ENCODE measurements around the gene ROBO2. TPM values are rescaled to one million over a fixed set of nuclear protein-coding genes. Genes with fewer than 3 reads are reported as not detected.

Gene ROBO2
- total and polyA plus RNA-seq, 2 experiments from 2014 or later, result 1.2 to 14.3 TPM

- Histone ChIP-seq H3K4me2 (no peak overlapping the region), H3K79me2 (no peaks in the 10 kb centered on the region), H4K20me1 (ENCODE audit: insufficient read depth, poor library complexity, severe bottlenecking) (no peaks in the 10 kb centered on the region), H3K4me1 (ENCODE audit: insufficient read depth) (no peaks in the 10 kb centered on the region), H3K27me3 (no peaks in the 10 kb centered on the region), H3K4me3 (no peak overlapping the region), H3K36me3 (replicated peaks; ENCODE audit: insufficient read depth, low read depth) (no peaks in the 10 kb centered on the region), H3K27ac (no peak overlapping the region), H3K9me3 (ENCODE audit: low read depth) (no peaks in the 10 kb centered on the region), H2AFZ (no peak overlapping the region), H3K9me2 (replicated peaks; ENCODE audit: insufficient read depth) (no peaks in the 10 kb centered on the region)
- TF ChIP-seq EZH2phosphoT487 (IDR thresholded peaks at IDR 0.05; ENCODE audit: low read depth, severe bottlenecking, unreplicated experiment) (no peak), EZH2 (IDR thresholded peaks at IDR 0.05; ENCODE audit: borderline replicate concordance) (no peak)
- TF ChIP-seq, protein P1, sequence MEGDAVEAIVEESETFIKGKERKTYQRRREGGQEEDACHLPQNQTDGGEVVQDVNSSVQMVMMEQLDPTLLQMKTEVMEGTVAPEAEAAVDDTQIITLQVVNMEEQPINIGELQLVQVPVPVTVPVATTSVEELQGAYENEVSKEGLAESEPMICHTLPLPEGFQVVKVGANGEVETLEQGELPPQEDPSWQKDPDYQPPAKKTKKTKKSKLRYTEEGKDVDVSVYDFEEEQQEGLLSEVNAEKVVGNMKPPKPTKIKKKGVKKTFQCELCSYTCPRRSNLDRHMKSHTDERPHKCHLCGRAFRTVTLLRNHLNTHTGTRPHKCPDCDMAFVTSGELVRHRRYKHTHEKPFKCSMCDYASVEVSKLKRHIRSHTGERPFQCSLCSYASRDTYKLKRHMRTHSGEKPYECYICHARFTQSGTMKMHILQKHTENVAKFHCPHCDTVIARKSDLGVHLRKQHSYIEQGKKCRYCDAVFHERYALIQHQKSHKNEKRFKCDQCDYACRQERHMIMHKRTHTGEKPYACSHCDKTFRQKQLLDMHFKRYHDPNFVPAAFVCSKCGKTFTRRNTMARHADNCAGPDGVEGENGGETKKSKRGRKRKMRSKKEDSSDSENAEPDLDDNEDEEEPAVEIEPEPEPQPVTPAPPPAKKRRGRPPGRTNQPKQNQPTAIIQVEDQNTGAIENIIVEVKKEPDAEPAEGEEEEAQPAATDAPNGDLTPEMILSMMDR (IDR thresholded peaks at IDR 0.05; ENCODE audit: poor library complexity), result no peak
- DNase-seq (ENCODE audit: low spot score), result no peak
- 91% methylated on average over 11 of the region's 11 CpGs for WGBS (ENCODE audit: low lambda C conversion rate, missing lambda C conversion rate)
These were observed 164.9 kb downstream of the ROBO2 start for GRCh38 chr3:77204788-77205187.

DNA sequence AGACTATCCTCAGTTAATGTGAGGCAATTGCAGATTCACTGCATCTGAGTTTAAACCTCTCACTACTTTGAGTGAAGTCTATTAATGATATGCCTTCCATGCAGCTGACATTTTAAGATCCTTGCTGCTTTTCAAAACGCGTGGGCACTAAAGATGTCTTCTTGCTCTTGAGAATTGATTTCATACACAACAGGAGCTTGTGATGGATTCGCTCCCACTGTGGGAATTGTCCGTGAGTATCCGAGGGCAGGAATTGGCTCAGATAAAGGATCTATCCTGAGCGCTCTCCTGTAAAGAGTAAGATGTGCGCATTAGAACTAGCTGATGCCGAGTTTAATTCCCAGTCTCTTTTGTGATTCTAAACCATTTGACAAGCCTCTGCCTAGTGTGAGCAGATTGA, 167.9 kb downstream of the ROBO2 start:
- no peaks in the 10 kb centered on the region for H3K9me3 ChIP-seq (ENCODE audit: low read depth)
- WGBS (ENCODE audit: low lambda C conversion rate, missing lambda C conversion rate), result 96% methylated on average over 8 of the region's 8 CpGs

DNA sequence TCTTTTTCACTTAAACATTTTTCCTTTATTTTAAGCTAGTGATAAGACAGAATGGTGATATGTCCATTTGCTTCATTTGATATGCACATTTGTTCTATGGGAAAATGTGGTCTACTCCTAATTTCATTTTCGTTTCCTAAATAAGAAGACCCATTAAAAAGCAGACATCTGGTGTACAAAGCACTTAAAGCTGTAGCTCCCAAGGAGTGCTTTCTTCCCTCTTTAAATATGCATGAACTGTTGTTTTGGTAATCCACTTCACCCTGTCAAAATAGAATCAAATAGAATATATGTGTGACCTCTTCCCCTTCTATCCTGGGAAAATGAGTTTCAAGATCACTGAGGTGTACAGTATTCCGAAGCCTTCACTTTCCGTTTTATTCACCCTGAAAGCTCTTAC, 182.8 kb downstream of the ROBO2 start:
- H2AFZ ChIP-seq, result no peak overlapping the region
- H3K4me2 ChIP-seq, result no peak overlapping the region
- H3K9me2 ChIP-seq (replicated peaks; ENCODE audit: insufficient read depth), result no peaks in the 10 kb centered on the region
- no peaks in the 10 kb centered on the region for H3K36me3 ChIP-seq (replicated peaks; ENCODE audit: insufficient read depth, low read depth)
- TF ChIP-seq, protein P1 (IDR thresholded peaks at IDR 0.05; ENCODE audit: poor library complexity), result no peak
- TF ChIP-seq EZH2 (IDR thresholded peaks at IDR 0.05; ENCODE audit: borderline replicate concordance), result no peak
- TF ChIP-seq EZH2phosphoT487 (IDR thresholded peaks at IDR 0.05; ENCODE audit: low read depth, severe bottlenecking, unreplicated experiment), result no peak
- H3K4me1 ChIP-seq (ENCODE audit: insufficient read depth), result peaks cover 3% of the 10 kb centered on the region
- no peak overlapping the region for H3K4me3 ChIP-seq
- no peaks in the 10 kb centered on the region for H4K20me1 ChIP-seq (ENCODE audit: insufficient read depth, poor library complexity, severe bottlenecking)
- DNase-seq (ENCODE audit: low spot score), result no peak
- 92% methylated on average over 3 of the region's 3 CpGs for WGBS (ENCODE audit: low lambda C conversion rate, missing lambda C conversion rate)
- H3K79me2 ChIP-seq, result no peaks in the 10 kb centered on the region
- H3K27ac ChIP-seq, result no peak overlapping the region
- H3K27me3 ChIP-seq, result no peaks in the 10 kb centered on the region
- no peaks in the 10 kb centered on the region for H3K9me3 ChIP-seq (ENCODE audit: low read depth)

More for the DNA sequence above, 167.9 kb downstream of the ROBO2 start:
- Histone ChIP-seq H3K36me3 (replicated peaks; ENCODE audit: insufficient read depth, low read depth) (no peaks in the 10 kb centered on the region), H2AFZ (no peak overlapping the region), H3K4me3 (no peak overlapping the region), H3K79me2 (no peaks in the 10 kb centered on the region), H3K27me3 (no peaks in the 10 kb centered on the region), H3K9me2 (replicated peaks; ENCODE audit: insufficient read depth) (no peaks in the 10 kb centered on the region), H3K4me1 (ENCODE audit: insufficient read depth) (no peaks in the 10 kb centered on the region), H4K20me1 (ENCODE audit: insufficient read depth, poor library complexity, severe bottlenecking) (no peaks in the 10 kb centered on the region), H3K27ac (no peak overlapping the region), H3K4me2 (no peak overlapping the region)
- no peak for DNase-seq (ENCODE audit: low spot score)
- TF ChIP-seq, protein P1 (IDR thresholded peaks at IDR 0.05; ENCODE audit: poor library complexity), result no peak
- TF ChIP-seq EZH2 (IDR thresholded peaks at IDR 0.05; ENCODE audit: borderline replicate concordance) (no peak), EZH2phosphoT487 (IDR thresholded peaks at IDR 0.05; ENCODE audit: low read depth, severe bottlenecking, unreplicated experiment) (no peak)

DNA sequence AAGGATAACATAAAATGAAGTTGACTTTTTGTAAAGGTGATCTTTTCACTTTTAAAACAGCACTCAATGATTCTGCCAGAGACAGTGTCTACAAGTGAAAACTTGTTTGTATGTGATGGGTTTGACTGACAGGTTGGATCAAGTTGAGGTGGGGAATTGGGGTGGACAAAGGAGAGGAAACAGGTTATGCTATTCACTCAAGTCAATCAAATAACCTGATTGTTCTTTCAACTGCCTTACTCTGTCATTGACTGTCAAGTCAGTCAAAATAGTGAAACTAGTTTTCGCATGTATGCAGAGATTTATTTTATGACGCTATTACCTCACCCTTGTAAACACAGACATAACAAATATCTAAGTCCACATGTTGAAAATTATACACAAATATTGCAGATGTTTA, 187.7 kb downstream of the ROBO2 start:
- no peak for TF ChIP-seq EZH2 (IDR thresholded peaks at IDR 0.05; ENCODE audit: borderline replicate concordance)
- no peak for TF ChIP-seq EZH2phosphoT487 (IDR thresholded peaks at IDR 0.05; ENCODE audit: low read depth, severe bottlenecking, unreplicated experiment)
- TF ChIP-seq, protein P1 (IDR thresholded peaks at IDR 0.05; ENCODE audit: poor library complexity), result no peak
- no peaks in the 10 kb centered on the region for H3K27me3 ChIP-seq
- H4K20me1 ChIP-seq (ENCODE audit: insufficient read depth, poor library complexity, severe bottlenecking), result no peaks in the 10 kb centered on the region
- H3K9me2 ChIP-seq (replicated peaks; ENCODE audit: insufficient read depth), result no peaks in the 10 kb centered on the region
- H3K4me3 ChIP-seq, result no peak overlapping the region
- DNase-seq (ENCODE audit: low spot score), result no peak
- 68% methylated on average over 2 of the region's 2 CpGs for WGBS (ENCODE audit: low lambda C conversion rate, missing lambda C conversion rate)
- H3K4me2 ChIP-seq, result no peak overlapping the region
- H3K36me3 ChIP-seq (replicated peaks; ENCODE audit: insufficient read depth, low read depth), result no peaks in the 10 kb centered on the region
- H3K4me1 ChIP-seq (ENCODE audit: insufficient read depth), result peaks cover 6% of the 10 kb centered on the region
- H2AFZ ChIP-seq, result no peak overlapping the region
- no peaks in the 10 kb centered on the region for H3K9me3 ChIP-seq (ENCODE audit: low read depth)
- H3K27ac ChIP-seq, result no peak overlapping the region
- no peaks in the 10 kb centered on the region for H3K79me2 ChIP-seq

All from hepatocyte (in vitro differentiated cells).